A673 (cell line): ENCODE data around the gene MALAT1. TPM values are rescaled to one million over a fixed set of nuclear protein-coding genes. Genes with fewer than 3 reads are reported as not detected.

ENCODE experiments used
- BruUV-seq: library from RNA; stranded (reverse); fragments of 400-500 nt; replicated peaks from 2 replicates; lab custom pipeline; 2021; lab: Mats Ljungman, UMichigan
- CTCF ChIA-PET: fragments of 300-600 bp; sonication (Branson Sonifier 250); formaldehyde crosslinking; loops from one replicate; lab custom pipeline; 2022; ENCODE audit warnings: antibody characterized with exemption; lab: Charles Lee
- POLR2A ChIA-PET: fragments of 300-600 bp; sonication (Branson Sonifier 250); formaldehyde crosslinking; loops from one replicate; lab custom pipeline; 2022; ENCODE audit warnings: antibody characterized with exemption; ENCODE audit not compliant: low non-redundant PET; lab: Charles Lee
- DNase-seq: peaks from one replicate; pipeline ENCODE4 v3.0.0-alpha.2; 2015; ENCODE audit warnings: low spot score
- H3K27ac ChIP-seq: fragments of 200-600 bp; sonication (generic); 2 replicates; pipeline ENCODE4 v1.5.1; 2016; ENCODE audit warnings: mixed run types, low read depth, mild to moderate bottlenecking, mixed read lengths, antibody characterized with exemption, low read length; ENCODE audit not compliant: poor library complexity, severe bottlenecking
- H3K27me3 ChIP-seq: fragments of 200-600 bp; sonication (generic); replicated peaks from 2 replicates; pipeline ENCODE4 v1.6.1; 2017; ENCODE audit warnings: mixed run types, low read depth, mild to moderate bottlenecking, mixed read lengths, antibody characterized with exemption, low read length; ENCODE audit not compliant: insufficient read depth, poor library complexity
- H3K36me3 ChIP-seq: fragments of 200-600 bp; sonication (generic); 2 replicates; pipeline ENCODE4 v1.6.1; 2016; ENCODE audit warnings: mixed run types, mild to moderate bottlenecking, mixed read lengths, antibody characterized with exemption, low read length; ENCODE audit not compliant: insufficient read depth, poor library complexity, severe bottlenecking
- H3K4me1 ChIP-seq: fragments of 200-600 bp; sonication (generic); 2 replicates; pipeline ENCODE4 v1.6.1; 2017; ENCODE audit warnings: mixed run types, mild to moderate bottlenecking, mixed read lengths, antibody characterized with exemption, low read length; ENCODE audit not compliant: insufficient read depth, poor library complexity, severe bottlenecking
- H3K4me3 ChIP-seq: fragments of 200-600 bp; sonication (generic); 2 replicates; pipeline ENCODE4 v1.5.1; 2016; ENCODE audit warnings: low read depth, mixed run types, mild to moderate bottlenecking, mixed read lengths, low read length; ENCODE audit not compliant: poor library complexity, severe bottlenecking
- H3K9me3 ChIP-seq: fragments of 200-600 bp; sonication (generic); 2 replicates; pipeline ENCODE4 v1.6.1; 2016; ENCODE audit warnings: mixed run types, low read depth, mild to moderate bottlenecking, mixed read lengths, antibody characterized with exemption, low read length; ENCODE audit not compliant: poor library complexity, severe bottlenecking
- CTCF ChIP-seq: fragments of 300-800, 200-600 bp; sonication (generic); conservative IDR thresholded peaks from 2 replicates; pipeline ENCODE4 v1.5.1; 2017; ENCODE audit warnings: low read depth, mild to moderate bottlenecking, antibody characterized with exemption, low read length, moderate library complexity, mixed read lengths
- EZH2 ChIP-seq: fragments of 200-600 bp; sonication (generic); IDR thresholded peaks from 2 replicates; pipeline ENCODE4 v1.6.1; 2017; ENCODE audit warnings: borderline replicate concordance, low read depth, mild to moderate bottlenecking, mixed read lengths, antibody characterized with exemption, low read length; ENCODE audit not compliant: poor library complexity, severe bottlenecking
- intact Hi-C: fragments of 100-400 bp; cut with micrococcal nuclease; formaldehyde crosslinking; loops from one replicate; pipeline ENCODE4 v1.10.0; 2022; ENCODE audit not compliant: unreplicated experiment
- total RNA-seq: library from RNA; stranded (reverse); gene quantifications from 2 replicates; pipeline ENCODE4 v1.2.3, GENCODE V29; 2021

Gene MALAT1
- total RNA-seq, 1 experiment from 2014 or later = 4,586 TPM

GRCh38 chr11:65491614-65492386, 7.0 kb upstream of the MALAT1 start:
- Histone ChIP-seq H3K27me3 (no peaks in the 10 kb centered on the region), H3K9me3 (no peaks in the 10 kb centered on the region), H3K36me3 (no peaks in the 10 kb centered on the region), H3K27ac (peak overlapping the region; percentile 90), H3K4me3 (no peak overlapping the region), H3K4me1 (peaks cover 85% of the 10 kb centered on the region)
- CTCF ChIA-PET = interaction anchor here (0.5 to 0.6 kb wide), 4 partner anchors 16 to 175 kb away, joined by 3 to 5 read pairs (median 3); partner anchors contain the start of gene FAM89B
- BruUV-seq = no TSS peak
- POLR2A ChIA-PET = interaction anchor here (0.6 to 2.9 kb wide), 9 partner anchors 8 to 105 kb away, joined by 3 to 17 read pairs (median 7); no protein-coding TSS in a partner anchor
- DNase-seq = peak; percentile 98
- intact Hi-C loops = no loop called here
- TF ChIP-seq CTCF (no peak), EZH2 (no peak)

- no TSS peak for BruUV-seq
Measured at GRCh38 chr11:65492387-65492636, 6.5 kb upstream of the MALAT1 start.

More at GRCh38 chr11:65492387-65492636, 6.5 kb upstream of the MALAT1 start:
- no peak for DNase-seq
- no peaks in the 10 kb centered on the region for H3K36me3 ChIP-seq
- no peak overlapping the region for H3K4me3 ChIP-seq
- ChIA-PET CTCF (interaction anchor here (0.6 kb wide), 1 partner anchor 16 kb away, joined by 5 read pairs; no protein-coding TSS in a partner anchor), POLR2A (interaction anchor here (0.5 to 2.9 kb wide), 9 partner anchors 8 to 109 kb away, joined by 3 to 17 read pairs (median 7); no protein-coding TSS in a partner anchor)
- H3K9me3 ChIP-seq = no peaks in the 10 kb centered on the region
- peaks cover 83% of the 10 kb centered on the region for H3K4me1 ChIP-seq
- no peaks in the 10 kb centered on the region for H3K27me3 ChIP-seq
- TF ChIP-seq EZH2 (no peak), CTCF (no peak)
- intact Hi-C loops = no loop called here
- H3K27ac ChIP-seq = peak overlapping the region; percentile 90
